NCI-H345 treated with DMSO at 0.1 percent for 48 hours (cell line): ENCODE results near the gene AGAP5.
A peak's percentile ranks its signal among the peaks of the same experiment; 100 is the strongest.

Experiments used
- DNase-seq: peaks from one replicate; lab custom pipeline; 2025; ENCODE audit not compliant: unreplicated experiment; lab: John Stamatoyannopoulos, UW

AGAP5 gene

GRCh38 chr10:73655990-73656298, 42.0 kb downstream of the AGAP5 start, which contains the start of gene SYNPO2L:
Gene SYNPO2L, minus strand, starts transcription at chr10:73656029. Its CDS starts 107 bp downstream, at chr10:73655922.
- no peak for DNase-seq

GRCh38 chr10:73655257-73655989, 42.5 kb downstream of the AGAP5 start:
- DNase-seq = no peak

GRCh38 chr10:73653701-73654100, 44.2 kb downstream of the AGAP5 start:
- no peak for DNase-seq

- no peak for DNase-seq
Measured at GRCh38 chr10:73653195-73653594, 44.7 kb downstream of the AGAP5 start.

GRCh38 chr10:73650537-73651331, 47.2 kb downstream of the AGAP5 start:
- DNase-seq = no peak

GRCh38 chr10:73649876-73650536, 47.9 kb downstream of the AGAP5 start:
- no peak for DNase-seq

- no peak for DNase-seq
Measured at GRCh38 chr10:73648975-73649829, 48.7 kb downstream of the AGAP5 start.

GRCh38 chr10:73647875-73648651, 49.8 kb downstream of the AGAP5 start:
- DNase-seq = no peak

GRCh38 chr10:73647211-73647874, 50.6 kb downstream of the AGAP5 start:
- DNase-seq = no peak

- no peak for DNase-seq
Measured at GRCh38 chr10:73646598-73647041, 51.3 kb downstream of the AGAP5 start.

- no peak for DNase-seq
Measured at GRCh38 chr10:73645251-73645650, 52.7 kb downstream of the AGAP5 start.

- no peak for DNase-seq
Measured at GRCh38 chr10:73644767-73645166, 53.1 kb downstream of the AGAP5 start.

- DNase-seq = peak; percentile 7
Measured at GRCh38 chr10:73644015-73644743, 53.7 kb downstream of the AGAP5 start.

GRCh38 chr10:73643362-73643761, 54.5 kb downstream of the AGAP5 start:
- DNase-seq = no peak

- no peak for DNase-seq
Measured at GRCh38 chr10:73641328-73642060, 56.4 kb downstream of the AGAP5 start, which contains the start of gene MYOZ1. Gene MYOZ1, minus strand, starts transcription at chr10:73641474. Its CDS starts 1,457 bp downstream, at chr10:73640017.

- no peak for DNase-seq
Measured at GRCh38 chr10:73639286-73639685, 58.6 kb downstream of the AGAP5 start.

GRCh38 chr10:73635781-73636180, 62.1 kb downstream of the AGAP5 start:
- DNase-seq = no peak

GRCh38 chr10:73634421-73634820, 63.5 kb downstream of the AGAP5 start:
- no peak for DNase-seq
